ENCODE measurements around the gene OBI1.

The OBI1 gene

DNA sequence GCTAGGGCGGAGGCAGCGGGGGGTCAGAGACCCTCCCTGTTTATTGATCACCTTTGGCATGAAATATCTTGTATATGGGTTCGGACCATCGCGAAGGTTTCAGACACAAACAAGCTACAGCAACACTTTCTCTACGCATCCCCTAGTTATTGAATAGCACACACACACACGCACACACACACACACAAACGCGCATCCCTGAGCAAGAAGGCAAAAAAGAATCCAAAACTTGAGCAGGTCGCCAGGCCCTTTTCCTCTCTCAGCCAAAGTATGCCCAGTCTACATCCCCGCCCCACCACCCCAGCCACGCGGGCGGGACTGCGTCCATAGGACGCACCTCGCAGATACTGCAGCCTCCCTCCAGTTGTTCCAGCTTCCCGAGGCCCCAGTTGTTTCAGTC, 71.6 kb downstream of the OBI1 start:
- no peak for DNase-seq (ENCODE audit: low spot score)

DNA sequence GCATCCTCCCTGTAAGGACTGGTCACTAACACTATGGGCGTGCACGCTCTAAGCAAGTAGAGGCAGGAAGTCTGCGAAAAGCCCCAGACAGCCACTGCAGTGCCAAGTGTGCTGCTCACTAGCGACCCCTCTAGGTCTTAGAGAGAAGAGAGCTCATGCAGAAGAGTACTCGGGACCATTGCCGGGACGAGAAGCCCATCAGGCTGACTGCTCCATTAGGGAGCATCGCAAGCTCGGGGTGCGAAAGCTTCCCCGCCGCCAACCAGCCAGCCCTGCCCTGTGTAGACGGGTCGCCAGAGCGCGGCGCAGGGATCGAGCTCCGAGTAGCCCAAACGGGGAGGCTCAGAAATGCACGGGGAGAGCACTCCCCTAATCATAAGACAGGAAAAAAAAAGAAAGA, 72.2 kb downstream of the OBI1 start:
- no peak for DNase-seq (ENCODE audit: low spot score)

DNA sequence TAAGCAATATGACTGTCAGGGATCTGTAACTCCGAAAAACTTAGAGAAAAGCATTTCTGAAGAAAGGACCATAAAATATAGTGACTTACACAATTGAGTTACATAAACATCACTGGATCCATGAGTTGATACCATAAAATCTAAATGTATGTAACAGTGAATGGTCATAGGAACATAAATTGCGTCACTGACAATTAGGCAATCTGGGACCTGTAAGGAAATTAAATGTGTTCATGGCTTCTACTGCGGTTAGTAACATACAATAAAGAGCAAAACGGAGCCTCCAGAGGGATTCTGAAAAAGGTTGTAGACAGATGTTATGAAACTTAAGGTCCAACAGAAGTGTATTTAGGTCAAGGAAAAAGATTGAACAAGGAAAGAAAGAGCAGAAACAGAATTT, 82.7 kb downstream of the OBI1 start:
- DNase-seq (ENCODE audit: low spot score): no peak

DNA sequence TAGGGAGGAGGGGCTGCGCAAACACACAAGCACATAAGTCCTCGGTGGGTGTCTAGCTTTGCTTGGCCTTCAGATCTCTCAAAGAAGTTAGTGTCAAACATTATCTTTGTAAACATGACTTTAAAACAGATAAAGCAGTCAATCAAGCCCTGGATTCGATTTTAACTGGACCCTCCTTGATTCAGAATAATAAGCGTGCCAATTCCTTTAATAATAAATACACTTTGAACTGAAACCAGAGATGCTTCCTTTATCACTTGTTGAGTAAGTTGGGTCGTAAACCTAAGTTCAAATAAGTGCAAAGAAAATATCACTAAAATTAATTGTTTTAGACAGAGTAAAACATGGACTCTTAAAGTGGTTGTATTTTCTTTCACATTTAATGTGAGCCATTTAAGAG, 86.5 kb downstream of the OBI1 start:
- DNase-seq (ENCODE audit: low spot score): no peak

DNA sequence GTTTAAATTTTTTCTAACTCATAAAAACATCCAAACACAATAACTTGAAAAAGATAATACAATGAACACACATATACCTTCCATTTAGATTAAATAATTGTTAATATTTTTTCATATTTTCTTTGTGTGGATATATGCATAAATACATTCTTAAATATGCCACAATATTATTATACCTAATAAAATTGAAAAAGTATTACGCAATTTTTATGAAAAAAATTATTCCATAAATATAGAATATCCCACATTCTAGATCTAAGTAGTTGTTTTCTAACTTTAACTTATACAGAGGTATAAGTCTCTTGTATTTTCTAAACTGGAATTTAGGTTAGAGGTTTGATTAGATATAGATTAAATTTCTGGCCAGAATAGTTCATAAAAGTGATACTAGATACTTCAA, 89.9 kb downstream of the OBI1 start:
- DNase-seq (ENCODE audit: low spot score): no peak

DNA sequence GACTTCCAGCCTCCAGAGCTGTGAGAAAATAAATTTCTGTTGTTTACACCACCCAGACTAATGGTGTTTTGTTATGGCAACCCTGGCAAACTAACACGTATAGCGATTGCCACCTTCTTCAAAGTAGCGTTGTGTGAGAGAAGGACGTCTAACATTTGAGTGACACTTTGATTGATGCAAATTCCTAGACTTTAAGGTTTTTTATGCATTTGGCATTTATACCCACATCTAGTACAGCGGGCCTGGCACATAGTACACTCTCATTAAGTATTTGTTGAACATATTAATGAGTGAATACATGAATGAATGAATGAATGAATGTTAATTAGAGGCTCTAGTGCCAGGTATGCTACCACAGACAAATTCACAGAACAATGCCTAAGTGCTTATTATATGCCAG, 92.3 kb downstream of the OBI1 start:
- no peak for DNase-seq (ENCODE audit: low spot score)

Measured in left forelimb (tissue), 1 donor.